GM21367 (cell line): Measurements from ENCODE around the gene ZCCHC4.

Experiments
- ATAC-seq: cut with Tn5 transposase; IDR thresholded peaks from one replicate; pipeline ENCODE4 v1.9.1; 2021; ENCODE audit not compliant: unreplicated experiment

The ZCCHC4 gene

GRCh38 chr4:25312496-25313200 is at the start of gene ZCCHC4:
Gene ZCCHC4 (plus strand): TSS chr4:25312774. CDS start chr4:25312810, 36 bp downstream.
- peak; percentile 78 for ATAC-seq

GRCh38 chr4:25271866-25272265 is 40.7 kb upstream of the ZCCHC4 start:
- ATAC-seq: no peak

GRCh38 chr4:25280210-25280609 is 32.4 kb upstream of the ZCCHC4 start:
- no peak for ATAC-seq

- no peak for ATAC-seq
Observed at GRCh38 chr4:25283948-25284347, 28.6 kb upstream of the ZCCHC4 start.

- no peak for ATAC-seq
Observed at GRCh38 chr4:25284466-25284865, 28.1 kb upstream of the ZCCHC4 start.

- no peak for ATAC-seq
Observed at GRCh38 chr4:25290490-25291067, 22.0 kb upstream of the ZCCHC4 start.

- ATAC-seq: no peak
Observed at GRCh38 chr4:25291158-25291733, 21.3 kb upstream of the ZCCHC4 start.

GRCh38 chr4:25297528-25298242 is 14.9 kb upstream of the ZCCHC4 start:
- no peak for ATAC-seq

GRCh38 chr4:25299476-25300203 is 12.9 kb upstream of the ZCCHC4 start:
- ATAC-seq: no peak

- no peak for ATAC-seq
Observed at GRCh38 chr4:25301471-25301870, 11.1 kb upstream of the ZCCHC4 start.

- no peak for ATAC-seq
Observed at GRCh38 chr4:25302626-25303025, 9.9 kb upstream of the ZCCHC4 start.

- ATAC-seq: no peak
Observed at GRCh38 chr4:25303578-25303977, 9.0 kb upstream of the ZCCHC4 start.

GRCh38 chr4:25306518-25307057 is 6.0 kb upstream of the ZCCHC4 start:
- no peak for ATAC-seq

GRCh38 chr4:25307596-25307995 is 5.0 kb upstream of the ZCCHC4 start:
- ATAC-seq: no peak

GRCh38 chr4:25308306-25308705 is 4.3 kb upstream of the ZCCHC4 start:
- ATAC-seq: no peak

- no peak for ATAC-seq
Observed at GRCh38 chr4:25308761-25309160, 3.8 kb upstream of the ZCCHC4 start.

GRCh38 chr4:25310066-25310802 is 2.3 kb upstream of the ZCCHC4 start:
- peak; percentile 48 for ATAC-seq

- ATAC-seq: no peak
Observed at GRCh38 chr4:25310803-25311166, 1.8 kb upstream of the ZCCHC4 start.

- ATAC-seq: no peak
Observed at GRCh38 chr4:25313201-25313895, 774 bp downstream of the ZCCHC4 start.

- no peak for ATAC-seq
Observed at GRCh38 chr4:25320336-25320735, 7.8 kb downstream of the ZCCHC4 start.
